T-helper 17 cell (primary cell): Measurements from ENCODE around the gene TM4SF20. TPM values are rescaled to one million over a fixed set of nuclear protein-coding genes. Genes with fewer than 3 reads are reported as not detected.

ENCODE experiments used
- total RNA-seq, 4 donors: library from RNA in 2 of 4; stranded (reverse) in 2 of 4; gene quantifications; one replicate each; pipeline ENCODE4 v1.2.3 and lab custom pipeline; 2022 to 2026

The TM4SF20 gene
- total RNA-seq, 2 donors from 2014 or later, result not detected

Other genes with a start within 250 kb of the TM4SF20 start
- gene COL4A4, start 215.1 kb downstream of the TM4SF20 start, total RNA-seq, result under 1 TPM; 0.23 to 0.55 TPM
- gene COL4A3, start 214.7 kb downstream of the TM4SF20 start, total RNA-seq, result under 1 TPM; 0.23 to 0.52 TPM
- 10 to 100 TPM; 47.7 to 49.3 TPM for gene MFF, start 54.1 kb downstream of the TM4SF20 start, total RNA-seq
- gene SCYGR1, start 8.6 kb upstream of the TM4SF20 start, total RNA-seq, result not detected
- gene AGFG1, start 92.8 kb upstream of the TM4SF20 start, total RNA-seq, result 10 to 100 TPM; 66.6 to 68.3 TPM
- gene SCYGR2, start 219.6 kb upstream of the TM4SF20 start, total RNA-seq, result not detected
- not detected for gene SCYGR3, start 235.5 kb upstream of the TM4SF20 start, total RNA-seq
- gene SCYGR4, start 238.2 kb upstream of the TM4SF20 start, total RNA-seq, result under 1 TPM in 1 of 2 donors, not detected in 1; 0.99 TPM